WTC11 (cell line): ENCODE measurements around the gene TRIM42.

Experiments used
- SP1 ChIP-seq: sonication (generic); formaldehyde crosslinking; conservative IDR thresholded peaks from 2 replicates; pipeline ENCODE4 v1.8.1; 2022; ENCODE audit warnings: missing genetic modification reagents
- ZNF232 ChIP-seq: sonication (generic); formaldehyde crosslinking; IDR thresholded peaks from 2 replicates; pipeline ENCODE4 v1.8.0; 2022; ENCODE audit warnings: mild to moderate bottlenecking, missing genetic modification reagents
- TF ChIP-seq, protein P1 (sequence below): sonication (generic); formaldehyde crosslinking; IDR thresholded peaks from 2 replicates; pipeline ENCODE4 v1.8.1; 2022; ENCODE audit warnings: low read depth, missing genetic modification reagents, borderline replicate concordance
- TF ChIP-seq, protein P2 (sequence below): fragments of 200-600 bp; IDR thresholded peaks from 2 replicates; pipeline ENCODE4 v1.8.0; 2022; ENCODE audit warnings: antibody characterized with exemption
- TF ChIP-seq, protein P3 (sequence below): sonication (generic); formaldehyde crosslinking; IDR thresholded peaks from 2 replicates; pipeline ENCODE4 v1.8.0; 2022; ENCODE audit warnings: mild to moderate bottlenecking, missing genetic modification reagents

DNA sequence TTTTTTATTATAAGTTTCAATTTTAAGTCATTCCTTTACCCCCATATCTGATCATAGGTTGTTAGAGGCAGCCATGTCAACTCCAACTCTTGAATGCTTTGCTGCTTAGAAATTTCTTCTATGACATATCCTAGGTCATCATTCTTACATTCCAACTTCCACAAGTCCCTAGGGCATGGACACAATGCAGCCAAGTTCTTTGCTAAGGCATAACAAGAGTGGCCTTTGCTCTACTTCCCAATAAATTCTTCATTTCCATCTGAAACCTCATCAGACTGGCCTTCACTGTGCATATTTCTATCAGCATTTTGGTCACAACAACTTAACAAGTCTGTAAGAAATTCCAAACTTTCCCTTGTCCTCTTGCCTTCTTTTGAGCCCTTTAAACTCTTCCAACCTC, 28.5 kb downstream of the TRIM42 start:
- TF ChIP-seq, protein P1, sequence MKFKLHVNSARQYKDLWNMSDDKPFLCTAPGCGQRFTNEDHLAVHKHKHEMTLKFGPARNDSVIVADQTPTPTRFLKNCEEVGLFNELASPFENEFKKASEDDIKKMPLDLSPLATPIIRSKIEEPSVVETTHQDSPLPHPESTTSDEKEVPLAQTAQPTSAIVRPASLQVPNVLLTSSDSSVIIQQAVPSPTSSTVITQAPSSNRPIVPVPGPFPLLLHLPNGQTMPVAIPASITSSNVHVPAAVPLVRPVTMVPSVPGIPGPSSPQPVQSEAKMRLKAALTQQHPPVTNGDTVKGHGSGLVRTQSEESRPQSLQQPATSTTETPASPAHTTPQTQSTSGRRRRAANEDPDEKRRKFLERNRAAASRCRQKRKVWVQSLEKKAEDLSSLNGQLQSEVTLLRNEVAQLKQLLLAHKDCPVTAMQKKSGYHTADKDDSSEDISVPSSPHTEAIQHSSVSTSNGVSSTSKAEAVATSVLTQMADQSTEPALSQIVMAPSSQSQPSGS (CRISPR knock-in tag), result no peak
- TF ChIP-seq, protein P2, sequence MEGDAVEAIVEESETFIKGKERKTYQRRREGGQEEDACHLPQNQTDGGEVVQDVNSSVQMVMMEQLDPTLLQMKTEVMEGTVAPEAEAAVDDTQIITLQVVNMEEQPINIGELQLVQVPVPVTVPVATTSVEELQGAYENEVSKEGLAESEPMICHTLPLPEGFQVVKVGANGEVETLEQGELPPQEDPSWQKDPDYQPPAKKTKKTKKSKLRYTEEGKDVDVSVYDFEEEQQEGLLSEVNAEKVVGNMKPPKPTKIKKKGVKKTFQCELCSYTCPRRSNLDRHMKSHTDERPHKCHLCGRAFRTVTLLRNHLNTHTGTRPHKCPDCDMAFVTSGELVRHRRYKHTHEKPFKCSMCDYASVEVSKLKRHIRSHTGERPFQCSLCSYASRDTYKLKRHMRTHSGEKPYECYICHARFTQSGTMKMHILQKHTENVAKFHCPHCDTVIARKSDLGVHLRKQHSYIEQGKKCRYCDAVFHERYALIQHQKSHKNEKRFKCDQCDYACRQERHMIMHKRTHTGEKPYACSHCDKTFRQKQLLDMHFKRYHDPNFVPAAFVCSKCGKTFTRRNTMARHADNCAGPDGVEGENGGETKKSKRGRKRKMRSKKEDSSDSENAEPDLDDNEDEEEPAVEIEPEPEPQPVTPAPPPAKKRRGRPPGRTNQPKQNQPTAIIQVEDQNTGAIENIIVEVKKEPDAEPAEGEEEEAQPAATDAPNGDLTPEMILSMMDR, result no peak
- TF ChIP-seq, protein P3, sequence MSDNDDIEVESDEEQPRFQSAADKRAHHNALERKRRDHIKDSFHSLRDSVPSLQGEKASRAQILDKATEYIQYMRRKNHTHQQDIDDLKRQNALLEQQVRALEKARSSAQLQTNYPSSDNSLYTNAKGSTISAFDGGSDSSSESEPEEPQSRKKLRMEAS, result no peak
- no peak for TF ChIP-seq ZNF232 (CRISPR knock-in tag)
- no peak for TF ChIP-seq SP1 (CRISPR knock-in tag)
